H9 (cell line): ENCODE measurements around the gene CAPN9. TPM values are rescaled to one million over a fixed set of nuclear protein-coding genes. Genes with fewer than 3 reads are reported as not detected.
A peak's percentile ranks its signal among the peaks of the same experiment; 100 is the strongest.

Source experiments
- DNase-seq: peaks from one replicate; pipeline ENCODE4 v3.0.0-alpha.2; 2017
- H2AFZ ChIP-seq: one replicate; pipeline ENCODE4 v1.6.1; 2013; ENCODE audit warnings: mild to moderate bottlenecking, low read length, control low read depth, moderate library complexity
- H2AK5ac ChIP-seq: 2 replicates; pipeline ENCODE4 v1.6.1; 2013; ENCODE audit warnings: low read length, control low read depth, mixed read lengths; ENCODE audit not compliant: insufficient read length
- H2BK120ac ChIP-seq: one replicate; pipeline ENCODE4 v1.6.1; 2013; ENCODE audit warnings: low read depth, mild to moderate bottlenecking, low read length, control low read depth, inconsistent platforms; ENCODE audit not compliant: poor library complexity, severe bottlenecking
- H2BK12ac ChIP-seq: 2 replicates; pipeline ENCODE4 v1.6.1; 2013; ENCODE audit warnings: low read length, control low read depth, mixed read lengths, low read depth; ENCODE audit not compliant: insufficient read length
- H2BK15ac ChIP-seq: 2 replicates; pipeline ENCODE4 v1.6.1; 2013; ENCODE audit warnings: low read depth, low read length, control low read depth
- H2BK20ac ChIP-seq: one replicate; pipeline ENCODE4 v1.6.1; 2013; ENCODE audit warnings: low read depth, mild to moderate bottlenecking, low read length, control low read depth, inconsistent platforms; ENCODE audit not compliant: poor library complexity, severe bottlenecking
- H2BK5ac ChIP-seq: 2 replicates; pipeline ENCODE4 v1.6.1; 2013; ENCODE audit warnings: low read length, control low read depth, mixed read lengths; ENCODE audit not compliant: insufficient read length
- H3K14ac ChIP-seq: 2 replicates; pipeline ENCODE4 v1.6.1; 2013; ENCODE audit warnings: low read length, control low read depth; ENCODE audit not compliant: insufficient read depth
- H3K18ac ChIP-seq: 2 replicates; pipeline ENCODE4 v1.6.1; 2013; ENCODE audit warnings: low read depth, mild to moderate bottlenecking, mixed read lengths, low read length, control low read depth; ENCODE audit not compliant: insufficient read length
- H3K23ac ChIP-seq: 2 replicates; pipeline ENCODE4 v1.6.1; 2013; ENCODE audit warnings: low read length, control low read depth, mixed read lengths, low read depth; ENCODE audit not compliant: insufficient read length
- H3K23me2 ChIP-seq: 2 replicates; pipeline ENCODE4 v1.6.1; 2013; ENCODE audit warnings: low read depth, mild to moderate bottlenecking, mixed read lengths, low read length, control low read depth; ENCODE audit not compliant: insufficient read length, poor library complexity, severe bottlenecking
- H3K27ac ChIP-seq: 2 replicates; pipeline ENCODE4 v1.5.1; 2013; ENCODE audit warnings: low read length, control low read depth, mixed read lengths, low read depth; ENCODE audit not compliant: insufficient read length
- H3K27me3 ChIP-seq: 2 replicates; pipeline ENCODE4 v1.6.1; 2013; ENCODE audit warnings: low read length, control low read depth, inconsistent platforms; ENCODE audit not compliant: insufficient read depth
- H3K4ac ChIP-seq: 2 replicates; pipeline ENCODE4 v1.6.1; 2013; ENCODE audit warnings: low read depth, mild to moderate bottlenecking, control low read depth, inconsistent platforms, low read length, moderate library complexity
- H3K4me1 ChIP-seq: 2 replicates; pipeline ENCODE4 v1.6.1; 2013; ENCODE audit warnings: low read length, control low read depth, inconsistent platforms; ENCODE audit not compliant: insufficient read depth
- H3K4me2 ChIP-seq: 2 replicates; pipeline ENCODE4 v1.6.1; 2013; ENCODE audit warnings: low read length, control low read depth, mixed read lengths; ENCODE audit not compliant: insufficient read length, insufficient read depth
- H3K56ac ChIP-seq: 2 replicates; pipeline ENCODE4 v1.6.1; 2013; ENCODE audit warnings: low read depth, mild to moderate bottlenecking, mixed read lengths, low read length, control low read depth; ENCODE audit not compliant: insufficient read length
- H3K79me1 ChIP-seq: 2 replicates; pipeline ENCODE4 v1.6.1; 2013; ENCODE audit warnings: low read depth, mild to moderate bottlenecking, moderate library complexity, low read length, control low read depth, inconsistent platforms; ENCODE audit not compliant: insufficient read depth, poor library complexity, severe bottlenecking
- H3K79me2 ChIP-seq: 2 replicates; pipeline ENCODE4 v1.6.1; 2013; ENCODE audit warnings: low read length, control low read depth, inconsistent platforms; ENCODE audit not compliant: insufficient read depth
- H3K9ac ChIP-seq: 2 replicates; pipeline ENCODE4 v1.6.1; 2013; ENCODE audit warnings: low read length, control low read depth, mixed read lengths; ENCODE audit not compliant: insufficient read length; ENCODE audit errors: extremely low read depth
- H3K9me3 ChIP-seq: one replicate; pipeline ENCODE4 v1.6.1; 2013; ENCODE audit warnings: low read depth, low read length, inconsistent platforms; ENCODE audit not compliant: control insufficient read depth
- H3T11ph ChIP-seq: one replicate; pipeline ENCODE4 v1.6.1; 2013; ENCODE audit warnings: mild to moderate bottlenecking, low read length, control low read depth, inconsistent platforms
- H4K20me1 ChIP-seq: one replicate; pipeline ENCODE4 v1.6.1; 2013; ENCODE audit not compliant: control insufficient read depth, insufficient read length, insufficient read depth
- H4K5ac ChIP-seq: 2 replicates; pipeline ENCODE4 v1.6.1; 2013; ENCODE audit warnings: low read depth, mild to moderate bottlenecking, mixed read lengths, low read length, control low read depth; ENCODE audit not compliant: insufficient read length
- H4K8ac ChIP-seq: replicated peaks from 2 replicates; pipeline ENCODE4 v1.6.1; 2013; ENCODE audit warnings: low read length, control low read depth, mixed read lengths, low read depth; ENCODE audit not compliant: insufficient read length
- H4K91ac ChIP-seq: 2 replicates; pipeline ENCODE4 v1.6.1; 2013; ENCODE audit warnings: low read depth, mild to moderate bottlenecking, moderate library complexity, mixed read lengths, low read length, control low read depth; ENCODE audit not compliant: insufficient read length
- H3K27ac Mint-ChIP-seq, 3 experiments: 2 replicates in 2 of 3; 3 replicates in 1 of 3; pipeline ENCODE4 v1.8.0; 2020 to 2021; ENCODE audit warnings: mixed read lengths in 3 of 3, mild to moderate bottlenecking in 1 of 3, moderate library complexity in 1 of 3
- H3K27me3 Mint-ChIP-seq: 2 replicates; pipeline ENCODE4 v1.8.0; 2021; ENCODE audit warnings: low read depth, mild to moderate bottlenecking, moderate library complexity, mixed read lengths
- H3K36me3 Mint-ChIP-seq, 3 experiments: 2 replicates in 2 of 3; 3 replicates in 1 of 3; pipeline ENCODE4 v1.8.0; 2020 to 2021; ENCODE audit warnings: low read depth in 3 of 3, mixed read lengths in 3 of 3; ENCODE audit not compliant: insufficient read depth in 1 of 3
- H3K4me1 Mint-ChIP-seq, 2 experiments: 2 replicates each; pipeline ENCODE4 v1.8.0; 2020; ENCODE audit warnings: mixed read lengths in 2 of 2
- H3K4me3 Mint-ChIP-seq, 2 experiments: 2 replicates in 1 of 2; 3 replicates in 1 of 2; pipeline ENCODE4 v1.8.0; 2020 to 2021; ENCODE audit warnings: mild to moderate bottlenecking in 2 of 2, mixed read lengths in 2 of 2, moderate library complexity in 1 of 2
- H3K9me3 Mint-ChIP-seq, 2 experiments: 2 replicates in 1 of 2; 3 replicates in 1 of 2; pipeline ENCODE4 v1.8.0; 2020; ENCODE audit warnings: mild to moderate bottlenecking in 2 of 2, mixed read lengths in 2 of 2, moderate library complexity in 1 of 2
- WGBS: extraction: QIAGEN DNeasy Blood & Tissue Kit; methylation state at CpG from one replicate; pipeline ENCODE4 v1.1.7; 2013; ENCODE audit warnings: missing lambda C conversion rate, low lambda C conversion rate, mixed read lengths; ENCODE audit not compliant: insufficient read length; ENCODE audit errors: extremely low coverage; 5-methylcytosine and 5-hydroxymethylcytosine counted together
- total RNA-seq: library from RNA; stranded (reverse); gene quantifications from 2 replicates; pipeline ENCODE4 v1.2.1, GENCODE V29; 2021
- TF ChIP-seq, protein P1 (sequence below): fragments of 200-600 bp; sonication (generic); conservative IDR thresholded peaks from 3 replicates; pipeline ENCODE4 v1.8.0; 2021; ENCODE audit warnings: antibody characterized with exemption, mild to moderate bottlenecking

CAPN9 gene
- total RNA-seq, 1 experiment from 2014 or later, result 0.22 TPM

DNA sequence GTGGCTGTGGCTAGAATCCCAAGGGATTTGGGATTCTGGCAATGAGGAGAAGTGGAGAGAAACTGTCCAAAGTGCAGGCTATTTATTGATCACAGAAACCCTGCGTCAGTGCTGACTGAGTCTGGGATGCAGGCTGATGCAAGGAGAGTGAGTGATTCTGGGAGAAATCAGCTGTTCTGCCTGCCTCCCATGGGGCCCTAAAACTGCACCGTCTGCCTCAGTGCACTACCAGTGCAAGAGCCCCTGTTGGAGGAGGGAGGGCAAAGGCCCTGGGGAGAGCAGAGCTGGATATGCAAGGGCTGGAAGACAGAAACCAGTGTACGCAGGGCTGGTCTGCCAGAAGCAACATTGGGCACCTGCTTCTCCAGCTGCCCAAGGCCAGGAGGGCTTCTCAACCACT, 78.6 kb downstream of the CAPN9 start:
- Histone ChIP-seq H2AFZ (no peak overlapping the region), H2BK12ac (no peak overlapping the region), H2BK15ac (no peak overlapping the region), H4K8ac (no peak overlapping the region), H3K18ac (no peak overlapping the region), H3K9me3 (no peaks in the 10 kb centered on the region), H3K79me2 (no peaks in the 10 kb centered on the region), H4K91ac (no peak overlapping the region), H3T11ph (no peak overlapping the region), H3K4ac (no peak overlapping the region), H3K4me2 (no peak overlapping the region), H2BK120ac (no peak overlapping the region), H3K4me1 (no peaks in the 10 kb centered on the region), H3K56ac (no peak overlapping the region), H3K14ac (no peak overlapping the region), H3K23me2 (no peaks in the 10 kb centered on the region), H2AK5ac (no peak overlapping the region), H2BK20ac (no peak overlapping the region), H4K20me1 (no peaks in the 10 kb centered on the region), H3K9ac (no peak overlapping the region), H3K27me3 (no peaks in the 10 kb centered on the region), H4K5ac (no peak overlapping the region), H3K23ac (no peak overlapping the region), H3K27ac (no peak overlapping the region), H3K79me1 (no peaks in the 10 kb centered on the region), H2BK5ac (no peak overlapping the region)
- H3K9me3 Mint-ChIP-seq, result no peaks in the 10 kb centered on the region; a peak in 1 of 5 replicates
- peaks cover 58% of the 10 kb centered on the region for H3K27me3 Mint-ChIP-seq
- H3K36me3 Mint-ChIP-seq, result no peaks in the 10 kb centered on the region
- no peak overlapping the region for H3K4me3 Mint-ChIP-seq
- TF ChIP-seq, protein P1, sequence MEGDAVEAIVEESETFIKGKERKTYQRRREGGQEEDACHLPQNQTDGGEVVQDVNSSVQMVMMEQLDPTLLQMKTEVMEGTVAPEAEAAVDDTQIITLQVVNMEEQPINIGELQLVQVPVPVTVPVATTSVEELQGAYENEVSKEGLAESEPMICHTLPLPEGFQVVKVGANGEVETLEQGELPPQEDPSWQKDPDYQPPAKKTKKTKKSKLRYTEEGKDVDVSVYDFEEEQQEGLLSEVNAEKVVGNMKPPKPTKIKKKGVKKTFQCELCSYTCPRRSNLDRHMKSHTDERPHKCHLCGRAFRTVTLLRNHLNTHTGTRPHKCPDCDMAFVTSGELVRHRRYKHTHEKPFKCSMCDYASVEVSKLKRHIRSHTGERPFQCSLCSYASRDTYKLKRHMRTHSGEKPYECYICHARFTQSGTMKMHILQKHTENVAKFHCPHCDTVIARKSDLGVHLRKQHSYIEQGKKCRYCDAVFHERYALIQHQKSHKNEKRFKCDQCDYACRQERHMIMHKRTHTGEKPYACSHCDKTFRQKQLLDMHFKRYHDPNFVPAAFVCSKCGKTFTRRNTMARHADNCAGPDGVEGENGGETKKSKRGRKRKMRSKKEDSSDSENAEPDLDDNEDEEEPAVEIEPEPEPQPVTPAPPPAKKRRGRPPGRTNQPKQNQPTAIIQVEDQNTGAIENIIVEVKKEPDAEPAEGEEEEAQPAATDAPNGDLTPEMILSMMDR, result no peak
- H3K4me1 Mint-ChIP-seq, result no peaks in the 10 kb centered on the region
- DNase-seq, result no peak
- WGBS, result no CpG with 5 or more reads among the region's 3 CpGs
- H3K27ac Mint-ChIP-seq, result peak overlapping the region in 1 of 3 experiments; percentile 85; a peak in 1 of 7 replicates
